Measurements from ENCODE around the gene SAP30. TPM values are rescaled to one million over a fixed set of nuclear protein-coding genes. Genes with fewer than 3 reads are reported as not detected.

The SAP30 gene
- total and polyA plus RNA-seq, 7 donors, result 3.5 to 10.7 (median 6.9) TPM

DNA sequence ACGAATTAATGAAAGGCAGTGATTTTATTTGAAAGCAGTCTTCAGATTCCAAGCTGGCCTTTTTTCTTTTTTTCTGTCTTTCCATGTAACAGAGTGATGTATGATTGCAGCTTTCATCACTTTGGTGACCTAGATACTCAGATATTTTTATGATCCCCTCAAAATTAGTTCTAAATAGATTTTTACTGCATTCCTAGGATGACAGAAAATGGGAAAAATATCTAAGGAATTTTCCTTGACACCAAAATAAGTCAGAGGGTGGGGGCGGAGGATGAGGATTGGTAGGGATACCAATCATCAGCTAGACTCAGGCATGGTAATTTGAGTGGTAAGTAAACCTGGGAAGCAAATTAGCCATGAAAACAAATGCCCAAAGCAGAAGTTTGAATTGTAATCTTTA, 24.7 kb upstream of the SAP30 start:
- WGBS, 3 donors, result 34 to 72% (median 60%) methylated on average over 2 of the region's 2 CpGs

DNA sequence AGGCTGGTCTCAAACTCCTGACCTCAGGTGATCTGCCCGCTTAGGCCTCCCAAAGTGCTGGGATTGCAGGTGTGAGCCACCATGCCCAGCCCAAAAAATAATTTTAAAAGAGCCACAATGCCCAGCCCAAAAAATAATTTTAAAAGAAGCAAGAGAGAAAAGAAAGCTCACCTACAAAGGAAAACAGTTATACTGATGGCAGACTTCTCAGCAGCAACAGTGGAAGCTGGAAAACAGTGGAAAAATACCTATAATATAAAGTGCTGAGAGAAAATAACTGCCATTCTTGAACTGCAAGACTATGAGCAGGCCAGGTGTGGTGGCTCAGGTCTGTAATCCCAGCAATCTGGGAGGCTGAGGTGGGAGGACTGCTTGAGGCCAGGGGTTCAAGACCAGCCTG, 23.3 kb upstream of the SAP30 start:
- TF ChIP-seq, protein P1, sequence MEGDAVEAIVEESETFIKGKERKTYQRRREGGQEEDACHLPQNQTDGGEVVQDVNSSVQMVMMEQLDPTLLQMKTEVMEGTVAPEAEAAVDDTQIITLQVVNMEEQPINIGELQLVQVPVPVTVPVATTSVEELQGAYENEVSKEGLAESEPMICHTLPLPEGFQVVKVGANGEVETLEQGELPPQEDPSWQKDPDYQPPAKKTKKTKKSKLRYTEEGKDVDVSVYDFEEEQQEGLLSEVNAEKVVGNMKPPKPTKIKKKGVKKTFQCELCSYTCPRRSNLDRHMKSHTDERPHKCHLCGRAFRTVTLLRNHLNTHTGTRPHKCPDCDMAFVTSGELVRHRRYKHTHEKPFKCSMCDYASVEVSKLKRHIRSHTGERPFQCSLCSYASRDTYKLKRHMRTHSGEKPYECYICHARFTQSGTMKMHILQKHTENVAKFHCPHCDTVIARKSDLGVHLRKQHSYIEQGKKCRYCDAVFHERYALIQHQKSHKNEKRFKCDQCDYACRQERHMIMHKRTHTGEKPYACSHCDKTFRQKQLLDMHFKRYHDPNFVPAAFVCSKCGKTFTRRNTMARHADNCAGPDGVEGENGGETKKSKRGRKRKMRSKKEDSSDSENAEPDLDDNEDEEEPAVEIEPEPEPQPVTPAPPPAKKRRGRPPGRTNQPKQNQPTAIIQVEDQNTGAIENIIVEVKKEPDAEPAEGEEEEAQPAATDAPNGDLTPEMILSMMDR (IDR thresholded peaks at IDR 0.05), result no peak
- Histone ChIP-seq H3K4me1 (no peaks in the 10 kb centered on the region), H3K9me3 (no peaks in the 10 kb centered on the region), H3K36me3 (ENCODE audit: insufficient read depth in 1 of 2, low read depth in 1 of 2) (no peaks in the 10 kb centered on the region), H3K27me3 (ENCODE audit: insufficient read depth in 3 of 3, low read length in 2 of 3) (no peaks in the 10 kb centered on the region), H3K27ac (no peak overlapping the region), H3K4me3 (no peak overlapping the region)
- intact Hi-C loops (cut with DNase I), result no loop called here
- 100% methylated on average over 1 of the region's 1 CpG for WGBS, 3 donors
- ATAC-seq, result no peak
- no peak for DNase-seq

More for the DNA sequence above, 24.7 kb upstream of the SAP30 start:
- H3K4me3 ChIP-seq, result no peak overlapping the region
- H3K27me3 ChIP-seq (ENCODE audit: insufficient read depth in 3 of 3, low read length in 2 of 3), result no peaks in the 10 kb centered on the region
- H3K36me3 ChIP-seq (ENCODE audit: insufficient read depth in 1 of 2, low read depth in 1 of 2), result no peaks in the 10 kb centered on the region
- DNase-seq, result no peak
- no peaks in the 10 kb centered on the region for H3K4me1 ChIP-seq
- H3K27ac ChIP-seq, result no peak overlapping the region
- H3K9me3 ChIP-seq, result no peaks in the 10 kb centered on the region
- TF ChIP-seq, protein P1 (IDR thresholded peaks at IDR 0.05), result no peak
- intact Hi-C loops (cut with DNase I), result no loop called here
- ATAC-seq, result no peak

DNA sequence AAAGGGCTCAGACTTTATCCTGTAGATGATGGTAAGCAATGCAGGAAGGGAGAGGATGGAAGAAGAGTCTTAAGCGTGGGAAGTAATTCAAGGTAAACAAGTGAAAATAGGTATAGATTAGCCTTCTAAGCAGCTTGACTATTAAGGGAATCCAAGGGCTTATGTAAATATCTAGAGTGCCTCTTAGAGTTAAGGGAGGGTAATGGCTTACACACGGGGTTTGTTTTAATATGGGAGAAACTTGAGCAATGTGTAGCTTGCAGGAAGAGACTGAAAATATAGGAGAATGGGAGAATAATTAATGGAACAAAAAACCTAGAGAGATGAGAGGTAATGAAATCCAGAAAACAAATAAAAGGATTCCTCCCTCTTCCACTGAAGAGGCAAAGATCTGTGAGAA, 12.8 kb upstream of the SAP30 start:
- TF ChIP-seq, protein P1 (IDR thresholded peaks at IDR 0.05), result no peak
- H3K4me3 ChIP-seq, result no peak overlapping the region
- H3K27ac ChIP-seq, result no peak overlapping the region
- DNase-seq, result no peak
- WGBS, 3 donors, result 71 to 75% (median 72%) methylated on average over 2 of the region's 2 CpGs
- no peaks in the 10 kb centered on the region for H3K9me3 ChIP-seq
- ATAC-seq, result no peak
- intact Hi-C loops (cut with DNase I), result loop anchor here in 1 of 2 donors (2.0 kb wide), 1 partner anchor 17 kb away; no protein-coding TSS in a partner anchor
- H3K4me1 ChIP-seq, result no peaks in the 10 kb centered on the region
- H3K27me3 ChIP-seq (ENCODE audit: insufficient read depth in 3 of 3, low read length in 2 of 3), result no peaks in the 10 kb centered on the region
- no peaks in the 10 kb centered on the region for H3K36me3 ChIP-seq (ENCODE audit: insufficient read depth in 1 of 2, low read depth in 1 of 2)

- intact Hi-C loops (cut with DNase I), result no loop called here
- H3K27me3 ChIP-seq (ENCODE audit: insufficient read depth in 3 of 3, low read length in 2 of 3), result no peaks in the 10 kb centered on the region
Observed at GRCh38 chr4:173360587-173361221, 10.1 kb upstream of the SAP30 start.

More at GRCh38 chr4:173360587-173361221, 10.1 kb upstream of the SAP30 start:
- TF ChIP-seq, protein P1 (IDR thresholded peaks at IDR 0.05), result peak; percentile 18
- no peak for DNase-seq
- no peaks in the 10 kb centered on the region for H3K4me1 ChIP-seq
- H3K36me3 ChIP-seq (ENCODE audit: insufficient read depth in 1 of 2, low read depth in 1 of 2), result no peaks in the 10 kb centered on the region
- 60 to 62% (median 62%) methylated on average over 5 of the region's 5 CpGs for WGBS, 3 donors
- H3K27ac ChIP-seq, result no peak overlapping the region
- no peak for ATAC-seq
- no peak overlapping the region for H3K4me3 ChIP-seq
- no peaks in the 10 kb centered on the region for H3K9me3 ChIP-seq
